HG02973 (cell line): Measurements from ENCODE around the gene ASCL5.
A peak's percentile ranks its signal among the peaks of the same experiment; 100 is the strongest.
"Not testable (repeated sequence)": the region's sequence is repeated elsewhere in the genome, so short reads cannot be mapped to it uniquely, and the experiment has no call there.

ENCODE experiments used
- ATAC-seq: cut with Tn5 transposase; IDR thresholded peaks from one replicate; pipeline ENCODE4 v1.9.1; 2021; ENCODE audit warnings: moderate library complexity; ENCODE audit not compliant: unreplicated experiment

ASCL5 gene, protein sequence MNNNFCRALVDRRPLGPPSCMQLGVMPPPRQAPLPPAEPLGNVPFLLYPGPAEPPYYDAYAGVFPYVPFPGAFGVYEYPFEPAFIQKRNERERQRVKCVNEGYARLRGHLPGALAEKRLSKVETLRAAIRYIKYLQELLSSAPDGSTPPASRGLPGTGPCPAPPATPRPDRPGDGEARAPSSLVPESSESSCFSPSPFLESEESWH

DNA sequence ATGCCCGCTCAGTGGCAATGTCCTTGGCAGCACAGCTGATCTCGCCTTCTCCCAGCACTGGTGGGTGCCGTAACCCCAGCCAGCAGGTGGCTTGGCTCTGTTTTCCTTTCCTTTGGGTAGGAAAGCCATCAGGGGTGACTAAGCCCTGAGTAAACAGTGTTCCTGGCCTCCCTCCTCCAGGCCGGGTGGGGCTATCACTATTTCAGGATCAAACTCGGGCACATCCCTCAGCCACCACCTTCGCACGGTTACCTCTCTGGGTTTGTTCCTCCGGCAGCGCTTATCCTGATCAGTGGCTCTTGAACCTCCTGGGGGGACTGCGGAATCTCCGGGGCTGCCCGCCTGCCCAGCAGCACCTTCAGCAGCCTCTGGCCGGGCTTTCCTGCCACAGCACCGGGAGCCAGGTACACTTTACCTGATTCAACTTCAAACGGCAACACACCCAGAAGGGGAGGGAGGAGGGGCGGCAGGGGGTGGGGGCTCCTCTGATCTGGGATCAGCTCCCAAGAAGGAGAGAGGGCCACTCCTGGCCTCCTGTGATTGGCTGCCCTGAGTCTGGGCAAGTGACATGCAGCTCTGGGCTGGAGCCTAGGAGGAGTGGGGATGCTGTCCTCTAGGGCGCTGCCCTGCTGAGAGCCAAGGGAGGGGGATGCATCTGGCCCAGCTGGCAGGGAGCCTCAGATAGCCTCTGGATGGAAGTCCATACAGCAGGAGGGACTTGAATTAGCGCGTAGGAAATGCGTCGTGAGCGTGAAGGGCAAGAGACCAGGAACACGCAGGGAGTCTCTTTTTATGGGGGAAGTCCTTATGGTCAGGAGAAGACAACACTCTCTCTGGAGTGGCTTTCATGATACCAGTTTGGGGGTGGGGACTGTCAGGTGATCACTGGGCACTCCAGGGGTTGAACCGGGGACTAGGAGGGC is at the start of gene ASCL5:
Gene ASCL5, minus strand, starts transcription at position 353 of the 923 bp plus-strand sequence. CDS start 11,812 bp downstream, outside the sequence.
- no peak for ATAC-seq

DNA sequence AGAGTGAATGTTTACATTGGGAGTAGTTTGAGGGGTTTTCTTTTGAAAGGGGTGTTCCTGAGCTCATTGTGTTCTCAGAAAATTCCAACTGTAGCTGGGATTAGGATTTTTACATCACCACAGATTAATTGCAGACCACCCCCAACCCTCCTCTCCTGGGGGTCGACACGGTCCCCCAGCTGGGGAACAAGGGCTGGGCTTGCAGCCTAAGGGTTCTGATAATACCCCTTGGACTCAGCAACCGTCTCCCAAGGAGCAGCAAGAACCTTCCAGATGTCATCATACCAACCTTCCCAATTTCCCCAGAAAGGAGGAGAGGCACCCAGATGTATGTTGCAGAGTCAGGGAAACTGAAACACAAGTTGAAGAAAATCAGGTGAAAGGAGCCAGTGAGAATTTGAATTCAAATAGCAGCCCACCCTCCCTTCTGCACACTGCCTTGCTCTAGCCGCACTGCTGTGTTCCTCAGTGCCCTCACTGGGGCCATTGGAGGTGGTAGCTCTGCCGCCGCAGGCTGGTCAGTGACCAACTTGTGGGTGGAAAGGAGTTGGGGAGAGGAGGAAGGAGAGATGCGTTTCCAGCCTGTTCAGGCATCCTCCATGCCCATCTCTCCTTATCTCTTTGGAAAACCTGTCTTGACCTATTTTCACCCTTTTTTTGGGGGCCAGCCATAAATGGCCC is 49.0 kb upstream of the ASCL5 start:
- no peak for ATAC-seq

DNA sequence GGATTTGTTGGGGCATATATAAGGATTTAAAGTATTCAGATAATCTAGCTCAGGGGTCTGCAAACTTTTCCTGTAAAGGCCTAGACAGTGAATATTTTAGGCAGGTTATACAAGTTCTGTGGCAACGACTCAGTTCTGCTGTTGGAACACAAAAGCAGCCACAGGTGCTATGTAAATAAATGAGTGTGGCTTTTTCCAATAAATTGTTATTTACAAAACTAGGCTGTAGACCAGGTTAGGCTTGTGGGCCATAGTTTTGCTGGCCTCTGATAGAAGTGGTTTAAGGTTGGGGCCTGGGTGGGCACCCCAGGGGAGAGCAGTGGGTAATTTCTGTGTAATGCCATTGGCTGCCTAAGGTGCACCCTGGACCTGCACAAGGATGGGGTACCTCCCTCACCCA is 46.8 kb upstream of the ASCL5 start:
- ATAC-seq: no peak

DNA sequence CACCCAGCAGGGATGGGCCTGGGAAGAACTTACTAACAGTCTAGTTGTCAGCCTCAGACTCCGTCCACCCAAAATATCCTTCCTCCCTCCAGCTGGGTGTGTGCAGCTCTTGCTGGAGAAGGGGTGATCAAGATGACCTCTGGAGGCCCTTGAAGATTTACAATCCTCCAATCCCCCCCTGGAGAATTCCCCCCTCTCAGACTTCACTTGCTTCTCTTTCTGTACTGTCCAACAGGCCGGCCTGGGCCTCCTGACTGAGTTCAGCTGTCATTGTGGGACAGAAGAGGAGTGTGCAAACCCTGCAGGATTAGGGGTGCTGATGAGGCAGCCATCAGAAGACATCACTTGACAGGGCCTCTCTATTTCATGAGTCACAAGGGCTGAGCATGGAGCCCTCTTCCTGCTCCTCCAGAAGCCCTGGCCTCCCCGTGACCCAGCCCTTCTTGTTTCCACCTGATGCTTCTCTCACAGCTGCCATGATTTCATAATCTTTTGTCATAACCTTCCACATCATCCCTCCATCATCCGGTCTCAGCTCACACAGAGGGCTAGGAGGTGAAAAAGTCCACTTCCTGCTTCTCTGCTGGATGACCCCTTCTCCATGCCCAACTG is 46.1 kb upstream of the ASCL5 start:
- no peak for ATAC-seq

DNA sequence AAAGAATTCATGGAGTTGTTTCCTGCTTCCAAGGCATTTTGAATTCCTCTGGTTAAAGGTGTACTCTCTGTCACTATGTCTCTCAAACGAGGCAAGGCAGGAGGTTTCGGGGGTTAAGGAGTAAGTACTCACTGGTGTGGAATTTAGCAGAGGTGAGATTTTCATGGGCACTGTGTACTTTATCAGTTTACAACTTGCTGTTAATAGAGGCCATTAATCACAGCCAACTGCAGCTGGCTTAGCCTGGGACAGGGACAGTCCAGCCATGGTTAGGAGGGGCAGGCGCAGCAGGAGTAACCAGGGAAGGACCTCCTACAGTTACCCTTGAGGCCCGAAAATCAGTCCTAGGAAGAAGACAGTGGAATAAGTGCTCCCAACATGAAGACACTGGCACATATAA is 45.3 kb upstream of the ASCL5 start:
- ATAC-seq: no peak

DNA sequence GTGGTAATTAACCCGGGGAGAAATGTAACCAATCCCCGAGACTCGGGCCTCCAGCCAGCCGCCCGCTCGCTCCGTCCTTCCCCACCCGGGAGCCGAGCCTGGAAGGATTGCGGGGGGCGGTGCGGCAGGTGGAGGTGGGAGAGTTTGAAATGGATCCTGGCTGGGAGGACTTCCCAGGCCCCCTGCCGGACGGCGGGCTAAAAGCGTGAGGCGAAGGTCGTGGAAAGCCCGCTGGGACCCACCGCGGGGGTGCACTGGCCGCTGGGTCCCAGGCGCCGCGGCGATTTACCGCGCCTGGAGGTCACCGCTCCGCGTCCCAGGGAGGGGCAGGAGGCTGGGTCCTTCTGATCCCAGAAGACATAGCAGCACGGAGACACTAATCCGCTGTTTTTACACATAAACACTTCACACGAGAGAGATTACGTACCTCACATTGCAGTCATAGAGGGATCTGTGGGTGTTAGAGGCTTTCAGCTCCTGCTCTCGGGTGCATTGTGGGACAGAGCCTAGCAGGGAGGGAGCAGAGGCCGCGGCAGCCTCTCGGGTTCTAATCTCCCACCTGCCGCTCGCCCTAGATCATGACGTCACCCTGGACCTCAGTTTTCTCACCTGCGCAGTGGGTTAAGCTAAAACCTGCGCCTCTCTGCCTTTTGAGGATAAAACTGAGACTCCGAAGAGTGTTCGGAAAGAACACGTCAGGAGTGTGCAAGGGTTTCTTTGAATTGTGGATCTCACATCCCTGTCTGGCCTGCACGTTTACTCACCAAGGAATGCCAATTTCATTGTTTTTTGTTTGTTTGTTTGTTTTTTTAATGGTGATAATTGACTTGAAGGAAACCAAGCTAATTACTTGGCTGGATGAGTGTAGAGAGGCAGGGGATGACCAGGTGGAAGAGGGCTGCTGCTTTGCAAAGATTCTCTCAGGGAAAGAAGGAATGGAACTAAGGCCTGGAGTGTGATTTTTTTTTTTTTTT is 44.4 kb upstream of the ASCL5 start:
- peak; percentile 46 for ATAC-seq

- peak; percentile 90 for ATAC-seq
Measured at GRCh38 chr1:201170533-201171062, 43.6 kb upstream of the ASCL5 start.

DNA sequence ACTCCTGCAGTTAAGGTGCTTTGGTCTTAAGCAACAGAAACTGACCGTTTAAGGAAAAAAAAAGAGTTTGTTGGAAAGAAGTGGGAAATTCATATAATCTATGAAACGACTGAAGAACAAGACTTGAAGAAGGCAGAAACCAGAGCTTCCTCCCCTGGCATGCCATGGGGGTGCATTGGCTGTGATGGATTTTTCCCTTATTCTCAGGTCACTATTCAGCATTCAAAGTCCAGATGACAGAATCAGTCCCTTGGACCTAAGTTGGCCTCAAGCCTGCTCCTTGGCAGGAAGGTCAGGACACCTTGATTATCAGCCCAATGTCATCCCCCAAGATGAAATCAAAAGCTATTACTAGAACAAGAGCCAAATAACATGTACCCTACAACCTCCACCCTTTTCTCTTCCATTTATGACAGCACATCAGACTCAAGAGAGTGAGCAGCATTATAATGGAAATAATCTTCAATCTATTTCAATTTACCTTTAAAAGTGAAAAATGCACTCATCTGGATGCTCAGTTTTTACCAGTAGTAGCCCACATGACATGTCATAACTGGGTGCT is 43.1 kb upstream of the ASCL5 start:
- ATAC-seq: no peak

- no peak for ATAC-seq
Measured at GRCh38 chr1:201169203-201169602, 42.2 kb upstream of the ASCL5 start.

- ATAC-seq: no peak
Measured at GRCh38 chr1:201167041-201167991, 40.3 kb upstream of the ASCL5 start.

DNA sequence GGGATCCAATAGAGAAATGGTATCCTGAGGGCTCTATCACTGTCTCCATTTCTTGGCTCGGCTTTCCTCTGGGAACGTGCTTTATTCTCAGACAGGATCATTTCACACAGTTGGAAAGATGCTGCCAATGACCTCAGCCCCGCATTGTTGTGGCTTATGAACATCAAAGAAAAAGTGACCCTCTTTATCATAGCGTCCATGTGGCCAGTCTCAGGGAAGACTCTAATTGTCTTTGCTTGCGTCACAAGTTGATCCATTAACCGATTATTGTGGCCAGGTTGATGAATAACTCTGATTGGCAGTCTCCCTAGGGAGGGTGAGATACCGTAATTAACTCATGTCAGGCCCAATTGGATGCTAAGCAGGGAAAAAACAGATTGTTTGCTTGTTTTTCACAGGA is 37.7 kb upstream of the ASCL5 start:
- ATAC-seq: no peak

DNA sequence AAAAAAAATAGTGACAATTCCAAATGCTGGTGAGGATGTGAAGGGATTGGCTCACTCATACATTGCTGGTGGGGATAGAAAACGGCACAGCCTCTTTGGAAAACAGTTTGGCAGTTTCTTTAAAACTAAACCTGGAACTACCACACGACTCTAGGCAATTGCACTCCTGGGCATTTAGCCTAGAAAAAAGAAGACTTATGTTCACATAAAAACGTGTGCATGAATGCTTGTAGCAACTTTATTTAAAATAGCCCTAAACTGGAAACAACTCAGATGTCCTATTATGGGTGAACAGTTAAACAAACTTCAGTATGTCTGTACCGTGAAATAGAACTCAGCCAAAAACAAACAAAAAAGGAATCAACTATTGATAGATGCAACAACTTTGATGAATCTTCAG is 36.7 kb upstream of the ASCL5 start:
- no peak for ATAC-seq

DNA sequence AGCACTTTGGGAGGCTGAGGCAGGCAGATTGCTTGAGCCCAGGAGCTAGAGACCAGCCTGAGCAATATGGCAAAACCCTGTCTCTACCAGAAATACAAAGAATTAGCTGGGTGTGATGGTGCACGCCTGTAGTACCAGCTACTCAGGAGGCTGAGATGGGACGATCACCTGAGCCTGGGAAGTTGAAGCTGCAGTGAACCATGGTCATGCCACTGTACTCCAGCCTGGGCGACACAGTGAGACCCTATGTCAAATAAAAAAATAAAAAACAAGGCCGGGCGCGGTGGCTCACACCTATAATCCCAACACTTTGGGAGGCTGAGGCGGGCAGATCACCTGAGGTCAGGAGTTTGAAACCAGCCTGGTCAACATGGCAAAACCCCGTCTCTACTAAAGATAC is 36.1 kb upstream of the ASCL5 start:
- ATAC-seq: not testable (repeated sequence)

DNA sequence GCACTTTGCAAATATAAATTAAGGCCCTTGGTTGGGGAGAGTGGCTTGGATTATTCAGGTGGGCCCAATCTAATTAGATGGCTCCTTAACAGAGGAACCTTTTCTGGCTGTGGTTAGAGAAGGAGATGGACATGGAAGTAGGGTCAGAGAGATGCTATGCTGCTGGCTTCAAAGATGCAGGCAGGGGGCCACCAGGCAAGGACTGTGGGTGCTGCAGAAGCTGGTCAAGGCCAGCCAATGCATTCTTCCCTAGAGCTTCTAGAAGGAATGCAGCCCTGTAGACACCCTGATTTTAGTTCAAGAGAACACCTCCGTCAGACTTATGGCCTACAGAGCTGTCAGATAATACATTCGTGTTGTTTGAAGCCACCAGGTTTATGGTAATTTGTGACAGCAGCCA is 31.0 kb upstream of the ASCL5 start:
- no peak for ATAC-seq

- ATAC-seq: no peak
Measured at GRCh38 chr1:201156819-201157218, 29.8 kb upstream of the ASCL5 start.

DNA sequence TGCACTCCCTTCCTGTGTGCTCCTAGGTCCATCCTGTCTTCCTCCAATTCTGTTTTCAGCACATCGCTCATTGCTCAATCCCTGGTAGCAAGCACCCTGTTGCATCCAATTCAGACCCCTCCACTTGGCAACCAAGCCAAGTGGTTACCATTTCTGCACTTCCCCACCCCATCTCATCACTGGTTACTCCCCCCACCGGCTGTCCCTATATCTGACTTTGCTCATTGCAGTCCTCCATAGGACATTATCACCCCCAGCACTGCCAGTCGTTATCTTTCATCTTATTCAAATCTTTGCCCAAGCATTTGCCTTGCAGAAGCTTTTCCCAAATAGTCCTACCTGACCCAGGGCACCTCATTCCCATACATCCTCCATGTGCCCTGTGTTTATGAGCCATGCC is 29.4 kb upstream of the ASCL5 start:
- no peak for ATAC-seq

DNA sequence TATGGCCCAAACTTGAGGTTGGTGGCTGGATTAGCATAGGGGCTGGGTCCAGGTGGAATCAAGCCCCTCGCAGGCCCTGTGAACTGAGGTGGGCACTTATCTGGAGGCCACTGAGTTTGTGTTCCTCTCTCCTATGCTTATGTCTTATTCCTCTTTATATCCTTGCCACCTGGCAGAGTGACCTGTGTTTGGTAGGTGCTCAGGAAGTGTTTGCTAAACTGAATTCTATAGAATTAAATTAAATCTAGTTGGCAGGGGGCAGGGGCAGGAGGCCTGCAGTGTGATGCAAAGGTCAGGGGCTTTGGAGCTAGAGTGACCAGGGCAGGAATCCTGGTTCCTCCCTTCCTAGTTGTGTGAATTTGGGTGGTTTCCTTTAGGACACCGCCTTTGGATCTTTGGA is 28.4 kb upstream of the ASCL5 start:
- no peak for ATAC-seq

GRCh38 chr1:201154389-201155165 is 27.6 kb upstream of the ASCL5 start, which contains the start of gene TMEM9:
Gene TMEM9, minus strand, starts transcription at chr1:201154474. Its CDS starts 551 bp downstream, at chr1:201153923.
- ATAC-seq: peak; percentile 97
